ENCODE results near the gene DDRGK1.
"Not testable (repeated sequence)": the region's sequence is repeated elsewhere in the genome, so short reads cannot be mapped to it uniquely, and the experiment has no call there.

The DDRGK1 gene

DNA sequence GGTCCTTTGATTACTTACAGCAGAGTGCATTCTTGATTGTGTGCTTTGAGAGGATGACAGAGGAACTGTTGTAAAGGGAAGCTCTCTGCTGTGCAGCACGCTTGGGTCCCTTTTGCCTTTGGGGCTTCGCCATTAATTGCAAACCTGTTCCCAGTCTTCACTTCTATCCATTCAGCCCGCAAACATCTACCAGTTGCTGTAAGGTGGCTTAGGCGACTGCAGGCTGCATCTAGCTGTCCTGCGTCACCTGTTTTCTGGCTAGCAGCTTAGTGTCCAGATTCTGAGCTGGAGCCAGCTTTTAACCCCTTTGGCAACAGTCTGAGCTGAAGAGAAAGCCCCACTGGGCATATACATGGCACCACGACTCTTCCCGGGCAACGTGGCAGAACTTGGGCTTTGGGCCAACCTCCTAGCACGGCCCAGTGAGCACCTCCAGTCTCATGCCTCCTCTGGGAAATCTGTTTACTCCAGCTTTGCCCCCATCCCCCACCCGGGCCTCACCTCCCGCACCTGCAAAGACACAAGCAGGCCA lies 42.3 kb downstream of the DDRGK1 start:
- Histone ChIP-seq H3K9ac (ENCODE audit: low read length) (no peak overlapping the region), H3K4me1 (ENCODE audit: control insufficient read depth, insufficient read depth, low read length) (peaks cover 14% of the 10 kb centered on the region), H3K4me3 (ENCODE audit: low read length) (no peak overlapping the region), H3K36me3 (ENCODE audit: control insufficient read depth, insufficient read depth, low read length) (no peaks in the 10 kb centered on the region), H3K9me3 (ENCODE audit: control insufficient read depth, low read length) (no peaks in the 10 kb centered on the region), H3K27me3 (ENCODE audit: control insufficient read depth, insufficient read depth, low read length) (no peaks in the 10 kb centered on the region)

DNA sequence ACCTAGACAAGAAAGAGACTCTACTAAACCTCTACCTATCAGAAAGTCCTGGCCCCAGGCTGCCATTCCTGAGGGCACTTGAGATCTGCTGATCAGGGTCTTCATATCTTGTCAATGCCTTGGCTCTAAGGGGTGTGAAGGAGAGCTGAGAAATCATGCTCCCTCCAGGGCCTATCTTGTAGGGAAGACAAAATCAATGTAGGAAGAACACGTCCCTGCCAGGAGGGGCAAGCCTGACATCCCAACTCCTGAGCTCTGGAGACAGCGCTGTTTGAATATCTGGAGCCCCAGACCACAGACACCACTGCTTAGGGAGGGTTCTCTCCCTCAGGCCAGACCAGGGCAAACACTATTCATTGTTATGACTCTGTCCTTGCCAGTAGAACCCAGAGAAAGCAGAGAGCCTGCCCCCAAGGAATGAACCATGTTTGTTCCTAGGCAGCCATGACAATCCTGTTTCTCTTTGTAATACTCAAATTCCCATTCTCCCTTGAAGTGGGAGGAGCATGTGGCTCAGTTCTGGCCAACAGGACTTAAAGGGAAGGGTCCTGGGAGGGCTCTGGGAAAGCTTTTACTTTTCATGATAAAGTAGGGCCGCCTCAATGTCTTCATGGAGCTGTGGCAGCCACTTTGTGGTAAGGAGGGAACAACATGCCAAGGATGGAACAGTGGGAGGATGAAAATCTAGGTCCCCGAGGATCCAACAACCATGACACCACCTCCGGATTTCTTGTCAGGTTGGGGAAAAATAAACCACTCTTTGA lies 43.0 kb downstream of the DDRGK1 start:
- no peaks in the 10 kb centered on the region for H3K27me3 ChIP-seq (ENCODE audit: control insufficient read depth, insufficient read depth, low read length)
- H3K4me1 ChIP-seq (ENCODE audit: control insufficient read depth, insufficient read depth, low read length) = peaks cover 13% of the 10 kb centered on the region
- H3K4me3 ChIP-seq (ENCODE audit: low read length) = no peak overlapping the region
- no peaks in the 10 kb centered on the region for H3K36me3 ChIP-seq (ENCODE audit: control insufficient read depth, insufficient read depth, low read length)
- no peaks in the 10 kb centered on the region for H3K9me3 ChIP-seq (ENCODE audit: control insufficient read depth, low read length)
- no peak overlapping the region for H3K9ac ChIP-seq (ENCODE audit: low read length)

DNA sequence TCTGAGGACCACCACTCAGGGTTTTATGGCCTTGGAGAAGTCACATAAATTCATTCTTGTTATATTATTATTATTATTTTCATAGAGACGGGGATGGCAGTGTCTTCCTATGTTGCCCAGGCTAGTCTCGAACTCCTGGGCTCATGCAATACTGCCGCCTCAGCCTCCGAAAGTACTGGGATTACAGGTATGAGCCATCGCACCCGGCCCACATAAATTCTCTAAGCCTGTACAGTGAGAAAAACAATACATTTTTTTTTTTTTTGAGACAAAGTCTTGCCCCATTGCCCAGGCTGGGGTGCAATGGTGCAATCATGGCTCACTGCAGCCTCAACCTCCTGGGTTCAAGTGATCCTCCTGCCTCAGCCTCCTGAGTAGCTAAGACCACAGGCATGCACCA lies 44.1 kb downstream of the DDRGK1 start:
- H3K9me3 ChIP-seq (ENCODE audit: control insufficient read depth, low read length) = no peaks in the 10 kb centered on the region
- H3K9ac ChIP-seq (ENCODE audit: low read length) = peak overlapping the region; percentile 96
- H3K4me1 ChIP-seq (ENCODE audit: control insufficient read depth, insufficient read depth, low read length) = peaks cover 13% of the 10 kb centered on the region
- H3K27me3 ChIP-seq (ENCODE audit: control insufficient read depth, insufficient read depth, low read length) = no peaks in the 10 kb centered on the region
- H3K36me3 ChIP-seq (ENCODE audit: control insufficient read depth, insufficient read depth, low read length) = no peaks in the 10 kb centered on the region
- H3K4me3 ChIP-seq (ENCODE audit: low read length) = no peak overlapping the region

DNA sequence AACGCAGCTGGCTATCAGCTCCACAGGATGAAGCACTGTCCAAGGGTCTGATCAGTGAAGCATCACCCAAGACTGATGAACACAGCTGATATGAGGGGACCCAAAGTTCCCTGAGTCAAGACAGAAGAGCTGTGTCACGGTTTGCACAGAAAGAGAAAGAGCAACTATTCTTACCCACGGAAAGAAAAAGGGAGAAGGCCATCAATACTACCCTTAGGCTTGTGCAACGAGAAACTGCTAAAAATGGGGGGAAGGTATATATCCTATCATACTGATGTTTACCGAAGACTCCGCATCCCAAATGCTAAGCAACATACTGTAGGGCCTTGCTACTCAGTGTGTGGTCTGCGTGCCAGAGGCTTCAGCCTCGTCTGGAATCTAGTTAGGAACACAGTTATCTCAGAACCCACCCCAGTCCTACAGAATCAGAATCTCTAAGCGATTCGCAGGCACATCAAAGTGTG lies 45.5 kb downstream of the DDRGK1 start:
- Histone ChIP-seq H3K27me3 (ENCODE audit: control insufficient read depth, insufficient read depth, low read length) (no peaks in the 10 kb centered on the region), H3K4me1 (ENCODE audit: control insufficient read depth, insufficient read depth, low read length) (peaks cover 13% of the 10 kb centered on the region), H3K4me3 (ENCODE audit: low read length) (peak overlapping the region; percentile 37), H3K36me3 (ENCODE audit: control insufficient read depth, insufficient read depth, low read length) (no peaks in the 10 kb centered on the region), H3K9me3 (ENCODE audit: control insufficient read depth, low read length) (no peaks in the 10 kb centered on the region), H3K9ac (ENCODE audit: low read length) (peak overlapping the region; percentile 96)

DNA sequence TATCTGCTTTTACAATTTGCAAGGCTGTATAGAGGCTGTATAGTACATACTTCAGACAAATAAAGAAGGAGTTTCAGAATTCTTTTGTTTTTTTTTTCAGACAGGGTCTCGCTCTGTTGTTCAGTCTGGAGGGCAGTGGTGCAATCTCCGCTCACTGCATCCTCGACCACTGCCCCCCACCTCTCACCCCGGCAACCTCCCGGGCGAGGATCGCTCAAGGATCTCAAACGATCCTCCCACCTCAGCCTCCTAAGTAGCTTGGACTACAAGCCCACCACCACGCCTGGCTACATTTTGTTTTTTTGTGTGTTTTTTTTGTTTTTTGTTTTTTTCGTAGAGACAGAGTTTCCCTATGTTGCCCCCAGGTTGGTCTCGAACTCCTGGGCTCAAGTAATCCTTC lies 46.7 kb downstream of the DDRGK1 start:
- H3K4me3 ChIP-seq (ENCODE audit: low read length) = no peak overlapping the region
- peaks cover 13% of the 10 kb centered on the region for H3K4me1 ChIP-seq (ENCODE audit: control insufficient read depth, insufficient read depth, low read length)
- H3K36me3 ChIP-seq (ENCODE audit: control insufficient read depth, insufficient read depth, low read length) = no peaks in the 10 kb centered on the region
- no peaks in the 10 kb centered on the region for H3K9me3 ChIP-seq (ENCODE audit: control insufficient read depth, low read length)
- peak overlapping the region; percentile 17 for H3K9ac ChIP-seq (ENCODE audit: low read length)
- H3K27me3 ChIP-seq (ENCODE audit: control insufficient read depth, insufficient read depth, low read length) = no peaks in the 10 kb centered on the region

DNA sequence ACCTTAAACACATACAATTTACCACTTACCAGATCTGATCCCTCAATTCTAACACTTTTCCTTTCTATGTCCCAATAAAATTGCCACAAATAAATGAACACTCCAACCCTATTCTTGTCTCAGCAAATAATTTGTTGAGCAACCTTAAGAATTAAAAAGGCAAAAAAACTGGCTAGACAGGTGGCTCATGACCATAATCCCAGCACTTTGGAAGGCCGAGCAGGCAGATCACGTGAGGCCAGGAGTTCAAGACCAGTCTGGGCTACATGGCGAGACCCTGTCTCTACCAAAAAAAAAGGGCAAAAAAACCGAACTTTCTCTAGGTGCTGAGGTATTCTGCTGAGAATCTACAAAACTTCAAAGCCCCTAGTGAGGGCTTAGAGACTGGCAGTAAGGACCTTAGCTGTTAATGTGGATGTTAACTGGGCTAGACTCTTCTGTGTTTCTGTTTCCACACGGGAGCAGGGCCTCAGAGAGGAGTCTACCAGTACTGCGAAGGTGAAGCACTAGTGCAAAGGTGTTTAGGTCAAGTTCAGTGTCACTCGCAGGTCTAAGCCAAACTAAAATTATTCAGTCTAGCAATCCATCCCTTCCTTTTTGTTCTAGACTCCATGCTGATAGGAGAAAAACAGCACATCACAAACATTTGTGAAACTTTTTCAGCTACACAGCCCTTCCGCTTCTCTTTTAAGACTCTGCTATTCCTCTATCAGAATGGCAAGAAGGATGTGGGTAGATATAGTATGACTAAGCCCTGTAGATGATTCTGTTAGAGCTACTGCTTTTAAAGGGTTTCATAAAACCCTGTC lies 47.5 kb downstream of the DDRGK1 start:
- H3K4me1 ChIP-seq (ENCODE audit: control insufficient read depth, insufficient read depth, low read length) = peaks cover 13% of the 10 kb centered on the region
- no peaks in the 10 kb centered on the region for H3K9me3 ChIP-seq (ENCODE audit: control insufficient read depth, low read length)
- H3K9ac ChIP-seq (ENCODE audit: low read length) = peak overlapping the region; percentile 36
- H3K36me3 ChIP-seq (ENCODE audit: control insufficient read depth, insufficient read depth, low read length) = no peaks in the 10 kb centered on the region
- H3K4me3 ChIP-seq (ENCODE audit: low read length) = no peak overlapping the region
- no peaks in the 10 kb centered on the region for H3K27me3 ChIP-seq (ENCODE audit: control insufficient read depth, insufficient read depth, low read length)

DNA sequence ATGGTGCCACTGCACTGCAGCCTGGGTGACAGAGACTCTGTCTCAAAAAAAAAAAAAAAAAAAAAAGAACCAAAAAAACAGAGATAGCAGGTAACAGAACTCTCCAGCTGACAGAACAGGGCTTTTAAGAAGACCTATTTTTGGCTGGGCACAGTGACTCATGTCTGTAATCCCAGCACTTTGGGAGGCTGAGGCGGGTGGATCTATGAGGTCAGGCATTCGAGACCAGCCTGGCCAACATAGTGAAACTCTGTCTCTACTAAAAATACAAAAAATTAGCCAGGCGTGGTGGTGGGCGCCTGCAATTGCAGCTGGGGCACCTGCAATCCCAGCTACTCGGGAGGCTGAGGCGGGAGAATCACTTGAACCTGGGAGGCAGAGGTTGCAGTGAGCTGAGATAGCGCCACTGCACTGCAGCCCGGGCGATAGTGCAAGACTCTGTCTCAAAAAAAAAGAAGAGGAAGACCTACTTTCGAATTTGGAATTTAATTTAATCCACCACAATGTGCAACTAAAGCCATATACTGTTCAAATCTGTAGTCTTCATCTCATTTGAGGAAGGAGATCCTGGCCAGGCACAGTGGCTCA lies 52.3 kb downstream of the DDRGK1 start:
- H3K4me3 ChIP-seq (ENCODE audit: low read length); H3K36me3 ChIP-seq (ENCODE audit: control insufficient read depth, insufficient read depth, low read length); H3K9me3 ChIP-seq (ENCODE audit: control insufficient read depth, low read length); H3K27me3 ChIP-seq (ENCODE audit: control insufficient read depth, insufficient read depth, low read length); H3K9ac ChIP-seq (ENCODE audit: low read length); H3K4me1 ChIP-seq (ENCODE audit: control insufficient read depth, insufficient read depth, low read length): not testable (repeated sequence)

DNA sequence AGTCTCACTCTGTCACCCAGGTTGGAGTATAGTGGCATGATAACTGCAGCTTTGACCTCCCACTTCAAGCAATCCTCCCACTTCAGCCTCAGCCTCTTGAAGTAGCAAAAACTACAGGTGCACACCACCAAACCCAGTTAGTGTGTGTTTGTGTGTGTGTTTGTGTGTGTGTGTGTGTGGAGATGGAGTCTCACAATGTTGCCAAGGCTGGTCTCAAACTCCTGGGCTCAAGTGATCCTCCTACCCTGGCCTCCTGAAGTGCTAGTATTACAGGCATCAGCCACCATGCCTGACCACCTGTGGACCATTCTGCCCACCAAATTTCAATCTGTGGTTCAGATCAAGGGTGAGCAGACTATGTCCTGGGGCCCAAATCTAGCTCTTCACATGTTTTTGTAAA lies 53.6 kb downstream of the DDRGK1 start:
- Histone ChIP-seq H3K9me3 (ENCODE audit: control insufficient read depth, low read length) (no peaks in the 10 kb centered on the region), H3K9ac (ENCODE audit: low read length) (no peak overlapping the region), H3K4me1 (ENCODE audit: control insufficient read depth, insufficient read depth, low read length) (no peaks in the 10 kb centered on the region), H3K27me3 (ENCODE audit: control insufficient read depth, insufficient read depth, low read length) (no peaks in the 10 kb centered on the region), H3K36me3 (ENCODE audit: control insufficient read depth, insufficient read depth, low read length) (no peaks in the 10 kb centered on the region), H3K4me3 (ENCODE audit: low read length) (no peak overlapping the region)

DNA sequence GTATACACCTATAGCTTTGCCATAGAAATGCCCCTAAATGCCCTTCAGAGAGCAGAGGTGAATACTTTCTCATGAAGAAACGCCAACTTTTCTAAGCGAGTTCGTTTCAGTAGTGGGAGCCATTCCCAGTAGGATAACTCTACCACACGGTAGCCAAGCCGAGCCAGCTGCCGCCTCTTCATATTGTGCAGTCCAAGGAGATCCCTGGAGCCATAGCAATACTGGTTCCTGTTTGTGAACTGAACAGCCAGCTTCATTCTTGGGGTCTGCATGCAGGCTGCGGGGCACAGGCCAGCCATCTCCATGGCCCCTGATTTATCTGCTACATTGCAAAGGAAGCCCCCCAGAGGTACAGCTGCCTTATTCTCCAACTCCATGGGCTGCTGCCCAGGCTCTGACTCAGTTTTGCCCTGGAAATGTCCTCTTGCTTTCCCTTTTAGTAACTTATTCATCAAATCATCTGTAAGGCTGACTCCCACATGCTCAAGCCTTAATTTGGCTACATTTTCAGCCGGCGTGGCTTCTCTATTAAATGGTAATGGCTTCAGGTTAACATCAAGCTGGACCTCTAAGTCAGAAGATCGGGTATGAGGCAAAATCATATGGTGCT lies 57.6 kb downstream of the DDRGK1 start:
- Histone ChIP-seq H3K4me3 (ENCODE audit: low read length) (no peak overlapping the region), H3K9ac (ENCODE audit: low read length) (no peak overlapping the region), H3K27me3 (ENCODE audit: control insufficient read depth, insufficient read depth, low read length) (no peaks in the 10 kb centered on the region), H3K4me1 (ENCODE audit: control insufficient read depth, insufficient read depth, low read length) (no peaks in the 10 kb centered on the region), H3K9me3 (ENCODE audit: control insufficient read depth, low read length) (no peaks in the 10 kb centered on the region), H3K36me3 (ENCODE audit: control insufficient read depth, insufficient read depth, low read length) (no peaks in the 10 kb centered on the region)

DNA sequence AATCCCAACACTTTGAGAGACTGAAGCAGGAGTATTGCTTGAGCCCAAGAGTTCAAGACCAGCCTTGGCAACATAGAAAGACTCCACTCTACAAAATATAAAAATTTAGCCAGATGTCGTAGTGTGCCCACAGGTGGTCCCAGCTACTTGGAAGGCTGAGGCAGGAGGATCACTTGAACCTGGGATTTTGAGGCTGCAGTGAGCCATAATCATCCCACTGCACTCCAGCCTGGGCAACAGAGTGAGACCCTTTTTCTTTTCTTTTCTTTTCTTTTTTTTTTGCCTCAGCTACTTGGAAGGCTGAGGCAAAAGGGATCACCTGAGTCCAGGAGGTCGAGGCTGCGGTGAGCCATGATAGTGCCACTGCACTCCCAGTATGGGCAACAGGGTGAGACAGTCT lies 62.7 kb downstream of the DDRGK1 start:
- H3K36me3 ChIP-seq (ENCODE audit: control insufficient read depth, insufficient read depth, low read length) = no peaks in the 10 kb centered on the region
- no peaks in the 10 kb centered on the region for H3K27me3 ChIP-seq (ENCODE audit: control insufficient read depth, insufficient read depth, low read length)
- H3K9me3 ChIP-seq (ENCODE audit: control insufficient read depth, low read length) = no peaks in the 10 kb centered on the region
- H3K4me3 ChIP-seq (ENCODE audit: low read length) = no peak overlapping the region
- H3K9ac ChIP-seq (ENCODE audit: low read length) = no peak overlapping the region
- no peaks in the 10 kb centered on the region for H3K4me1 ChIP-seq (ENCODE audit: control insufficient read depth, insufficient read depth, low read length)
